Myocyte (in vitro differentiated cells): ENCODE results near the gene MYO1H. TPM values are rescaled to one million over a fixed set of nuclear protein-coding genes. Genes with fewer than 3 reads are reported as not detected.
"Not testable (repeated sequence)": the region's sequence is repeated elsewhere in the genome, so short reads cannot be mapped to it uniquely, and the experiment has no call there.

Experiments used
- DNase-seq: peaks from one replicate; pipeline ENCODE4 v3.0.0-alpha.2; 2012; ENCODE audit warnings: low read depth
- total RNA-seq: library from RNA; depleted of rRNA; stranded (reverse); fragments of >200 nt; gene quantifications from 2 replicates; pipeline ENCODE4 v1.2.3, GENCODE V29; 2014

MYO1H gene
- total RNA-seq, 1 donor from 2014 or later = not detected

DNA sequence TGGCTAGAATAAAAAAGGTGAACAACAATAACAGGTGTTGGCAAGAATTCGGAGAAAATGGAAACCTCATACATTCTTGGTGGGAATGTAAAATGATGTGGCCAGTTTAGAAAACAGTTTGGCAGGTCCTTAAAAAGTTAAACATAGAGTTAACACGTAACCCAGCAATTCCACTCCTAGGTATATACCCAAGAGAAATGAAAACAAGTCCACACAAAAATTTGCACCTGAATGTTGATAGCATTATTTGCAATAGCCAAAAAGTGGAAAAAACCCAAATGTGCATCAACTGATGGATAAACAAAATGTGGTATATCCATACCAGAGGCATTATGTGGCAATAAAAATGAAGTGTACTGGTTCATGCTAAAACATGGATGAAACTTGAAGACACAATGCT, 2.3 kb upstream of the MYO1H start:
- DNase-seq = no peak

DNA sequence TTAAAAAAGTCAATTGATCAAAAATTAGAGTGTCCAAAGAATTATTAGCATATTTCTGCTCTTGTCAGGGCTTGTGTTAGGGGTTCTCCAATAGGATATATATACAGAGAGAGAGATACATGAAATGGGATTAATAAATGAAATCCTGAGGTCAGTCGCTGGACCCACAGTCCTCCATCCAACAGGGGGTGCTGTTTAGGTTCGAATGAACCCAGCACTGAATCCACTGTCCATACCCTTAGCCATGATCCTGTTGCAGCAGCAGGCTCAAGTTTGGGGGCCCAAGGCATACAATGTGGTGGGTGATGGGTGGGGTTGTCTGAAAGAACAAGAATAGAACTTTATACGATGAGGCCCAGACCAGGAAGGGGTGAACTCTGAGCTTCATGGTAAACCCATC, 780 bp upstream of the MYO1H start:
- no peak for DNase-seq

DNA sequence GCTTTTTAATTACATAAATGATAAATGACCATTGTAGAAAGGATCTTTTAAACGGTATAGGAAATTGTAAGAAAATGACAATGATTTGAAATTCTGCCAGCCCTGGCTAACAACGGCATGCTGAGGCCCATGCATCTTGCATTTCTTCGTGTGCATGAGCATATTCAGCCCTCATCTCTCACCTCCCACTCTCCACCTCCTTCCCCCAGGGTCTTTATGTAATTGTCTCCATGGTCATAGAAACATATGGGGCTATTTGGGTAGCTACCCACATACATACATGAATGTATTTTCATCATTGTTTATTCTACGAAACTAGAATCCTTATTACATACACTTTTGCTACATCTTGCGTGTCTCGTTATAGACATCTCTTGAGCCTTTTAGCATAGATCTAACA, 4.5 kb downstream of the MYO1H start:
- DNase-seq = no peak

DNA sequence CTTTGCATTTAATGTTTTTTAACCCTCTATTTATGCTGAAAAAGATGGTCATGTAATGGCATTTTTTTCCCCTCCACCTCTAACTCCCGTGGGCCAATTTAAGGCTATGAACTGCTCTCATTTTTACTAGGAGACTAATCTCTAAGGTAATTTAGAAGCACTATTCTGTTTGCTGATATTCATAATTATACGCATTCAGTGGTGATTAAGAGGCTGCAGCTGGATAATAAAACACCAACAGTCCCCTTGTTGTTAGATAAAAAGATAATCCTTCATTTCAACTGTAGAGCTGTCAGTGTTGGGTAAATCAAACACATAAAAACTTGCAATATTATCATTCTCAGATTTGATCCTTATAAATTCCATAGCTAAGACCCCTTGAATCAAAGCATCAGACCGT, 8.9 kb downstream of the MYO1H start:
- DNase-seq = no peak

DNA sequence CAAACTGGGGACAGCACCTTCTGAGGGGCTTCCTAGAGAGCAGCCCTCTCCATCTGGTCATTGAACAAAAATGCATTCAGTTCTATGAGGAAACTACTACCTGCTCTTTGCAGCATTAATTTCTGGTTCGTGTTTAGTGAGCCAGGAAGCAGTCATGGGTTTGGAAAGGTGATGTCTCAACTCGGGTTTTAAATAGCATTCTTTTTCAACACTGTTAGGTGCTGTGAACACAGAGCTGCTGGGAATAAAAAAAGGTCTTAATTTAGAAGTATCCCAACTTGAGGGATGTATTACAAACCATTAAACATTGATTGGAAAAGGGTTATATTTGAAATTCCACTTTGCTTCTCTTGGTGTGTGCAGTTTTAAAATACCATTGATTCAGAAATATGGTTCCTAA, 9.3 kb downstream of the MYO1H start:
- DNase-seq = no peak

DNA sequence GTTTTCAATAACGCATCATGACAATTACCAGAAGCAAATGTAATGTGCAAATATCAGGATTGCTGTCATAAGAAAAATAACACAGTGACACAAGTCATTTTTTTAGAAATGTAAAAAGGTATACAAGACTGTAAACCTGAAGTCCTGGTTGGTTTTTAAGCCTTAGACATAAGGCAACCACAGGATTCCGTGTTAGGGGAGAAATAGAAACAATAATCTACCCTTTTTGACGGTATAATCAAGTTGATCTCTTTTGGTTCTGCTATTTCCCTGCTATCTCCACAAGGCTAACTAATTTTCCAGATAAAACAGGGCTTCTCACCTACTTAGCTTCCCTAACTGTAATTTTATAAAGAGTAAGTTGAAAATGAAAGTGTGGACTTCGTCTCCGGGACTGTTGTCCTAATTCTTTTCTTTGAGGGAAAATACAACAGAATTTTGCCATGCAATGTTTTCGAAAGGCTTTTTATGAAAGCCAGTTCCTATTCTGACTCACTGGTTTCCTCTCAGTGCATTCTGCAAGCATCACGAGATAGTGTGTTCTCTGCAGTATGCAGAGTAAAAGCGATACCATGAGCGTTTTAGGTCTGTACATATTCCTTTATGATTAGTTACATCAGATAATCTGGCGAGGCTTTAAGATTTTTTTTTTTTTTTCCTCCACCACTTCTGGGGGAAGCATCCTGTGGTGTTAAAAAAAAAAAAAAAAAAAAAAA, 10.6 kb downstream of the MYO1H start:
- peak; percentile 17 for DNase-seq

DNA sequence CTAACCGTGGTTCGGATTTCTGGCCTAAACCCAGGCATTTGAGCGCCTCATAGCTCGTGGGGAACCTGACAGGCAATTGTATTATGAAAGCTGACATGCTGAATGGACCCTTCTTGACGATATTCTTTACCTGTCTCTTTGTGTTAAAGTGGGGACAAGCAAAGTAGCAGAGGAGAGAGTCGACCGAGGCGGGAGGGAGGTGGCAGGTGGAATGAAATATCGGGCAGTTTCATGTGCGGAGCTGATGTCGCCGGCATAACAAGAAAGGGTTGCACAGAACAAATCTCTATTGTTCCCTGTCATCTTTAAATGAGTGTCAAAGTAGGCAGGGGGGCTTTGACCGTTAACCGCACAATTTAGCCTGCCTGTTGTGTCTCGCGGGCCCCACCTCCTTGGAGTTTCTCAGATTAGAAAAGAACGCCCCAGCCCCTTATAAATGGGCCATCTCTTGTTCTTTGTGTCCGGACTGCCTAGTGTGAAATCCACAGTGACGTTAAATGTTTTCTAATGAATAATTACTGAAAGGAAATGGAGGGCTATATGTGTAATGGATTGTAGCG, 11.5 kb downstream of the MYO1H start:
- DNase-seq = no peak

DNA sequence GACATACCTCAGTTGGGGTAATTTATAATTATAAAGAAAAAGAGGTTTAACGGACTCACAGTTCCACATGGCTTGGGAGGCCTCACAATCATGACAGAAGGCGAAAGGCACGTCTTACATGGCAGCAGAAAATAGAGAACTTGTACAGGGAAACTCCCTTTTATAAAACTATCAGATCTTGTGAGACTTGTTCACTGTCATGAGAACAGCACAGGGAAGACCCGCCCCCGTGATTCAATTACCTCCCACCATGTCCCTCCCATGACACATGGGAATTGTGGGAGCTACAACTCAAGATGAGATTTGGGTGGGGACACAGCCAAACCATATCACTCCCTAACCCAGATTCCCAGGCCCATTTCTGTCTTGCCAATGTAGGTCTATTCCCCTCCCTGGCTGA, 22.1 kb downstream of the MYO1H start:
- no peak for DNase-seq

DNA sequence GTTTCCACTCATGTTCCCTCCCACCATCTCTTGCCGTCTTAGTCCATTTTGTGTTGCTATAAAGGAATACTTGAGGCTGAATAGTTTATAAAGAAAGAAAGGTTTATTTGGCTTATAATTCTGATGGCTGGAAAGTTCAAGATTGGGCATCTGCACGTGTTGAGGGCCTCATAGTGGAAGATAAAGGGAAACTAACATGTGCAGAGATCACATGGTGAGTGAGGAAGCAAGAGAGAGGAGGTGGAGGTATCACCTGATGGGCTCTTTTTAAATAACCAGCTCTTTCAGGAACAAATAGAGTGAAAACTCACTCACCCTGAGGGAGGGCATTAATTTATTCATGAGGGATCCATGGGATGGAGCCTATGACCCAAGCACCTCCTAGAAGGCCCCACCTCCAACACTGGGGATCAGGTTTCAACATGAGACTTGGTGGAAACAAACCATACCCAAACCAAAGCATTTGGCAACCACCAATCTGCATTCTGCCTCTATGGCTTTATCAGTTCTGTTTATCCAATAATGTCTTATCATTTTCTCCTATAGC, 29.5 kb downstream of the MYO1H start:
- DNase-seq = no peak

DNA sequence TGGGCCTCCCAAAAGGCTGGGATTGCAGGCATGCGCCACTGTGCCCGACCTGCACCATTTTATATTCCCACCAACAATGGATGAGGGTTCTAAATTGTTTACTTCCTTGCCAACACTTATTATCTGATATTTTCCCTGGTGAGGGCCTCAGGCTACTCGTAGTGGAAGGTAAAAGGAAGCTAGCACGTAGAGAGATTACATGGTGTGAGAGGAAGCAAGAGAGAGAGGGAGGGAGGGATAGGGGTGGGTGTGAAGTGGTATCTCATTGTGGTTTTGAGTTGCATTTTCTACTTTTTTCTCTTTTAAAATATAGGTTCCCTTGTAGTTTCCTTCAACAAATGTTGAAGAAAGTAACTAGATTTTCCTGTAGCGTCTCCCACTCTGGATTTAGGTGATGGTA, 30.9 kb downstream of the MYO1H start:
- DNase-seq = no peak

DNA sequence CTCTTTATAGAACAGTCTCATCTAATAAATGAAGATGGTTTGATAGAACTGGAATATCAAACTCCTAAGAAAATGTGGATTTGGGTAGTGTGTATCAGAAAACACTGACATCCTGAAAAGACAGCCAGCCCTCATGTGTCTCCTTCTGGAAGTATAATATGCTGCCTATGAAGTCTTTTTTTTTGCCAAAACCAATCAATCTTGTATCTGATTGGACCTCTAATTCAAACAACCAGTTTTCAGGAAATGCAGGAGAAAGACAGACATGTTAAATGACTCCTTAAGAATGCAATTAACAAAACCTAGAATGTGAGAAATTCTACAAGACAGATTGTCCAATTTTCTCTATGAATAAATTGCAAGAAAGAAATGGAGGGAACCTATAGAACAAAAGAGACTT, 34.3 kb downstream of the MYO1H start:
- DNase-seq = no peak

DNA sequence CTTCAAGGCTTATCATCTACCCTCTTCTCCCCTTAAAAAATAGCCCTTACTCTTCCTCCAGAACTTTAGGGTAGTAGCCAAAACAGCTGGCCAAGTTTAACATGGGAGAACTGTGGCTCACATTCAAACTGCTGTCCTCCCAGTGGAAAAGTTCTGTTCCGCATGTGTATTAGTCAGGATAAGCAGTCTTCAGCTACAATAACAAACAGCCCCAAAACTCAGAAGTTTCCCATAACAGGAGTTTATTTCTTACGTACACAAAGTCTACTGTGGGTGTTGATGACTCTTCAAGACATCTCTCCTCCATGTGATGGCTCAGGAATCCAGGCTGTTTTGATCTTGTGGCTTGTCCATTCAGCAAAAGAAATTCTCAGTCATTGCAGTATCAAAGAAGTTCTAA, 35.5 kb downstream of the MYO1H start:
- DNase-seq = no peak

DNA sequence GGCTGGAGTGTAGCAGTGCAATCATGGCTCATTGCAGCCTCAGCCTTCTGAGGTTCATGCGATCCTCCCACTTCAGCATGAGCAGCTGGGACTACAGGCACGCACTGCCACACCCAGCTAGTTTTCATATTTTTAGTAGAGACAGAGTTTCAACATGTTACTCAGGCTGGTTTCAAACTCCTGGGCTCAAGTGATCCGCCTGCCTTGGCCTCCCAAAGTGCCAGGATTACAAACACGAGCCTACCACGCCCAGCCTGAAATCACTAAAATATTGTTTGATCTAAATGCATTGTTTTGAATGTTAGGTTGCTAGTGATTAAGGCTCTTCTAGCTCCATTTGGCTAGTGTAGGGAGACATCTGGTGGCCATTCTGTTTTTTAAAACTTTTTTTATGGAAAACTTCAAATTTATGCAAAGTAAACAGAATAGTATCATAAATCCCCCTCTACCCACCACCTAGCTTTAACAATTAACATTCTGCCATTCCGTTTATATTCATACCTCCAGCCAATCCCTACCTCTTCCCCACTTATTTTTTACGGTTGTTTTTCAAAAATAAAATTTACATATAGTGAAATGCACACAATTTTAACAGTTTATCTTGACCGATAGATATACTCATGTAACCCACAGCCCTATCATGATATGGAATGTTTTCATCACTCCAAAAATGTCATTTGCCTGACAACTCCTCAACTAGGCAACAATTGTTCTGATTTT, 37.8 kb downstream of the MYO1H start:
- peak; percentile 83 for DNase-seq

DNA sequence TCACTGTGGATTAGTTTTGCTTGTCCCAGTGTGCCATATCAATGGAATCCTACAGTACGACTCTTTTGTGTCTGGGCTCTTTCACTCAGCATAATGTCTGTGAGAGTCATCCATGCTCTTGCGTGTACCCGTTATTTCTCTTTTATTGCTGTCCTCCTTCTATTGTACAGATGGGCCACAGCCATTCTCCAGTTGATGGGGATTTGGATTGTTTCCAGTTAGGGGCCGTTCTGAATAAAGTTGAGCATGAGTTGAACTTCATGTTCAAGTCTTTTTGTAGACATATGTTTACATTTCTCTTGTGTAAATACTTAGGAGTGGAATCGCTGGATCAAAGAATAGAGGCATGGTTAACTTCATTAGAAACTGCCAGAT, 38.3 kb downstream of the MYO1H start:
- DNase-seq = peak; percentile 7

DNA sequence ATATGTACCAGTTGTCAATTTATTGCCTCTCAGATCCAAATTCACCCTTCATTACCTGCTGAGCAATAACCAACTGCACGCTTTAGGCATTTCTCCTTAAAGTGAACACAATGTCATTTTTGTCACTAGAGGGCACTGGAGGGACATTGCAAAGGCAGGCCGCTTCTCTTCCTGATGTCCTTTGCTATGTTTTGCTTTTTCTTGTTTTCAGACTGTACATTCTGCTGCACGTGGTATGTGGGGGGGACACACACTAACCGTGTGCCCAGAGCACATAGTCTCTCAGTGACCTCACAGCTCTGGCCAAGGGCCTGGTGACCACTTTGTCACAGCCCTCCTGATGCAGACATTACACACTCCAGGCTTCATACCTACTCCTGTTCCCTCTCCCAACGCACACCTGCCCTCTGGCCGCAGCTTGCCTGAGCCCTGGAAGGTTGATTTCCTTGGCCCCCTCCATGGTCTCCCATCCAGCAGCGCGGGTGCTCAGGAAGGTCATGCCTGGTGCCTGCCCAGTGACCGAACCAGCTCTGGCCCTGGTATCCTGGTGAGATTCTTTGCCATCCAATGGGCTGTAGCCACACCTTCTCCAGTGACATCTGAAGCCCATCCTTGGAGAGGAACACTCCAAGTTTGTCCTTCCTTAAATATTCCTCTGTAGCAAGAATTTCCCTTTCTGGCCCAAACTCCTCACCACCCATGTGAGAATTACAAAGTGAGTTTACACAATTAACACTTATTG, 39.9 kb downstream of the MYO1H start:
- peak; percentile 35 for DNase-seq

DNA sequence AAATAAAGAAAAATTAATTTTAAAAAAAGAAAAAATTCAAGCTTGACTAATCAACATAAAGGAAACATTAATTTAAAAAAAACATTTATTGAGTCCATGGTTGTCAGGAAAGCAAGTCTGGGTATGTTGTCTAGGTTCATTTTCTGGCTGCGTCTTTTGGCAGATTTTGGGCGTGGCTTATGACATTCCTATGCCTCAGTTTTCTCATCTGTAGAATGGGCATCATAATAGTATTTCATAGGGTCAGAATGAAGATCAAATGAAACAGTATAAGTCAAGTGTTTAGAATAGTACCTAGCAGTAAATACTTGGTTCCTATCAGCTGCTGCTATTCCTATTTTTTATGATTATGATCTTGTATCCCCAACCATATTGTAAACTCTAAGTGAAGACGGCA, 40.5 kb downstream of the MYO1H start:
- no peak for DNase-seq

DNA sequence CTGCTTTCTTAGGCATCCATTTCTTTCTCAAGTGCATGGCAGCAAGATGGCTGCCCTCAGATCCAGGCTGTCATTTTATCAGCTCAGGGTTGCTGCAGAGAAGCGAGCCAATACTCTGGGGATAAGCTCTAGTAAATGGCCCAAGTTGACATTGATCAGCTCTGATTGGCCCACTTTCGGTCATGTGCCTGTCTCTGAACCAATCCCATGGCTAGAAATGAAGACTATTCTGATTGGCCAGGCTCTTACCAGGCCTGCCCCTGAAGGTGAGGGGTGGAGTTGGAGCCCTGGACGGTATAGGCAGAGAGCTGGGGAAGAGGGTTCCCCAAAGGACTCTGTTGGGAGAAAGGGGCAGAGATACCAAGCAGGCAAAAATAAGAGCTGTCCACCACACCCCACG, 41.4 kb downstream of the MYO1H start:
- DNase-seq = no peak

DNA sequence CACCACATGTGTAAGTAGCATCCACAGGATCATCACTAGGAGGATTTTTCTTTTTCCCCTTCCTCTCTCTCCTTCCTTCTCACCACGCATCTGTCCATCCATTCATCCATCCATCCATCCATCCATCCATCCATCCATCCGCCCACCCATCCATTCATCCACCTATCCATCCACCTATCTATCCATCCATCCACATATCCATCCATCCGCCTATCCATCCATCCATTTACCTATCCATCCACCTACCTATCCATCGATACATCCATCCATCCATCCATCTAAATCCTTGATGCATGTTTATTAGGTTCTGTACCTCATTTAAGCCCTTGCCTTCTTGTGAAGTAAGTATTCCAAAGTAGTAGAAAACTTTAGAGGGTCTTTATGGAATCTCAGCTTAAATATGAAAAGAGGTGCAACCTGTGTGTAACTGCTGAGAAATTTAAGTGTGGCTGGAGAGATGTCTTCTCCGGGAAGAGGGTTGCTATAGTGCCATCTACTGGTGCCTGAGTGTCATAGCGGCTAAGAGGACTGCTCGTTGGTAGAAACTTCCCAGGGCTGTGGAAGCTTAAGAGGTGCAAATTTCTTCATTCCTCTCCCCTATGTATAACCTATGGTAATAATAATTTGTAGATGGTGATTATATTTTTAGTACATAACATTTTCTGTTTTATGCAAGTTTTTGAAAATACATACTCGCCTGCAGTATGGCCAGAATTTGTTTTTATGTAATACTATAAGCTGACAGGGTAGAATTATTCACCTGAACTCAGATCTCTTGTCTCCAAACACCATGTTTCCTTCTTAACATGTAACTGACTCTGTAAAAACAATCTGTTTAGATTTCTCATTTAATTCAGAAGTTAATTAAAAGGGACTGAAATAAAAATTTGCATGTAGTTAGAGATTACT, 46.0 kb downstream of the MYO1H start:
- peak; percentile 72 for DNase-seq

DNA sequence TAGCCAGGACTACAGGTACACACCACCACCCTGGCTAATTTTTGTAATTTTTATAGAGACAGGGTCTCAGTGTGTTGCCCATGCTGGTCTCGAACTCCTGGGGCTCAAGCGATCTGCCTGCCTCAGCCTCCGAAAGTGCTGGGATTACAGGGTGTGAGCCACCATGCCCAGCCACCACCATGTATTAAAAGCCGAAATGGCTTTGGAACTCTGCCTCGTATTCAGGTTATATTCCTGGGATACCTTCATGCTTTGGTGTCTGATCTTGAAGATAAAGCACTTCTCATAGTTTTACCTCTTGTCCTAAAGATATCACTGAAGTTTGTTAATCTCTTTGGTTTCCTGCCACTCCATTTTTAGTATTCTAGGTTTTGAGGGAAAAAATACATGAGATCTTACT, 47.2 kb downstream of the MYO1H start:
- no peak for DNase-seq

DNA sequence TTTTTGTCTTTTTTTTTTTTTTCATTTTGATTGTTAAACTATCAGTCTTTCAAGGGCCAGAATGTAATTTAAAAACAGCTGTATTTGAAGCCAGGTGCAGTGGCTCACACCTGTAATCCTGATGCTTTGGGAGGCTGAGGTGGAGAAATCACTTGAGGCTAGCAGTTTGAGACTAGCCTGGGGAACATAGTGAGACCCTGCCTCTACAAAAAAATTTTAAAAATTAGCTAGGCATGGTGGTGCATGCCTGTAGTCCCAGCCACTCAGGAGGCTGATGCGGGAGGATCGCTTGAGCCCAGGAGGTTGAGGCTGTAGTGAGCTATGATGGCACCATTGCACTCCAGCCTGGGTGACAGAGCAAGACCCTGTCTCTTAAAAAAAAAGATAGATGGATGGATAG, 57.1 kb downstream of the MYO1H start:
- DNase-seq = not testable (repeated sequence)

DNA sequence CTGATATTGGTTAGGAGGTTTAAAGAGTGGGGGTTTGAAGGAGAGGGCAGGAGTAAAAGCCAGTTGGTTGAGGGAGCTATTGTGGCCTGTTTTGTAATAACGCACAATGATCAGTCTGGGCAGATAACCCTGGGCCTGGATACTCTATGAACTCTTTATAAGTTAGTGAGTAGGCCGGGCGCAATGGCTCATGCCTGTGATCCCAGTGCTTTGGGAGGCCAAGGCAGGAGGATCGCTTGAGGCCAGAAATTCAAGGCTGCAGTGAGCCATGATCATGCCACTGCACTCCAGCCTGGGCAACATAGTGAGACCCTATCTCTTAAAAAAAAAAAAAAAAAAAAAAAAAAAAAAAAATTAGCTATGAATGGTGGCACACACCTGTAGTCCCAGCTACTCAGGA, 58.4 kb downstream of the MYO1H start:
- DNase-seq = not testable (repeated sequence)
